ENCODE data around the gene HIVEP2.

DNA sequence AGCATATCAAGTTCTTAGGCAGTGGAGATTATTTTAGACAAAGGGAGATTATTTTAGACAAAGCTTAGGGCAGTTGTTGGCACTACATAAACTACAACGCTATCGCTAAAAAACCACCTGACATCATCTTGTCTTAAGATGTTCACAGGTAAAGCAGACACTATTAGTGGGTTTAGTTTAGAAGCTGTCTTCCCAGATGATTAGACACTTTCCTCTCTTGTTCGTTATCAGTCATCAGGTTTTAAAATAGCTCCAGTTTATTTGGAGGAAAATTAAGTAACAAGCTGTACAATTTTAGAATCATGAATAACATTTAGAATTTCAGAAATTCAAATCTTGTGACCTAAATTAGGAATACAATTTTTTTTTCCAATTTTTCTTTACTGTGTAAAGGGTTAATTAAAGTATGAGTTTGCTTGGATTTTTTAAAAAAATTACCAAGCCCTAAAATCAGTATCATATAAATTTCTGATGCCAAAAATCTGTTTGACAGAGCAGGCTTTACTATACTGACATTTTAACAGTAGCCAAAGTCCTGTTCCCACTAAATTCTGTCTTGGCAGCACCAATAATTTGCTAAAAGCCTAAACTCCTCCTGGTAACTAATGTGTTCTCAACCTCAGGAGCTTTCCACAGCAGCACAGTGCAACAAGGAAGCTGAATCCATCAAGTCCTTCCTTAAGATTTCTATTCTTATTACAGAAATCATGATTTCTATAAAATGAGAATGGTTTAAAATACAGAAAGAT lies 109.0 kb downstream of the HIVEP2 start:
- TF ChIP-seq EHF (CRISPR knock-in tag; IDR thresholded peaks at IDR 0.05) (no peak), ZFP36 (IDR thresholded peaks at IDR 0.05; ENCODE audit: borderline replicate concordance, partially characterized antibody) (no peak), POLR2A (IDR thresholded peaks at IDR 0.05; ENCODE audit: low read length) (no peak), TP53 (CRISPR knock-in tag; IDR thresholded peaks at IDR 0.05) (no peak), CEBPB (IDR thresholded peaks at IDR 0.05) (no peak), CBX2 (IDR thresholded peaks at IDR 0.05; ENCODE audit: borderline replicate concordance, low read depth) (no peak), SREBF2 (IDR thresholded peaks at IDR 0.05) (no peak)
- TF ChIP-seq, protein P1, sequence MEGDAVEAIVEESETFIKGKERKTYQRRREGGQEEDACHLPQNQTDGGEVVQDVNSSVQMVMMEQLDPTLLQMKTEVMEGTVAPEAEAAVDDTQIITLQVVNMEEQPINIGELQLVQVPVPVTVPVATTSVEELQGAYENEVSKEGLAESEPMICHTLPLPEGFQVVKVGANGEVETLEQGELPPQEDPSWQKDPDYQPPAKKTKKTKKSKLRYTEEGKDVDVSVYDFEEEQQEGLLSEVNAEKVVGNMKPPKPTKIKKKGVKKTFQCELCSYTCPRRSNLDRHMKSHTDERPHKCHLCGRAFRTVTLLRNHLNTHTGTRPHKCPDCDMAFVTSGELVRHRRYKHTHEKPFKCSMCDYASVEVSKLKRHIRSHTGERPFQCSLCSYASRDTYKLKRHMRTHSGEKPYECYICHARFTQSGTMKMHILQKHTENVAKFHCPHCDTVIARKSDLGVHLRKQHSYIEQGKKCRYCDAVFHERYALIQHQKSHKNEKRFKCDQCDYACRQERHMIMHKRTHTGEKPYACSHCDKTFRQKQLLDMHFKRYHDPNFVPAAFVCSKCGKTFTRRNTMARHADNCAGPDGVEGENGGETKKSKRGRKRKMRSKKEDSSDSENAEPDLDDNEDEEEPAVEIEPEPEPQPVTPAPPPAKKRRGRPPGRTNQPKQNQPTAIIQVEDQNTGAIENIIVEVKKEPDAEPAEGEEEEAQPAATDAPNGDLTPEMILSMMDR (IDR thresholded peaks at IDR 0.05): no peak
- TF ChIP-seq, protein P2, sequence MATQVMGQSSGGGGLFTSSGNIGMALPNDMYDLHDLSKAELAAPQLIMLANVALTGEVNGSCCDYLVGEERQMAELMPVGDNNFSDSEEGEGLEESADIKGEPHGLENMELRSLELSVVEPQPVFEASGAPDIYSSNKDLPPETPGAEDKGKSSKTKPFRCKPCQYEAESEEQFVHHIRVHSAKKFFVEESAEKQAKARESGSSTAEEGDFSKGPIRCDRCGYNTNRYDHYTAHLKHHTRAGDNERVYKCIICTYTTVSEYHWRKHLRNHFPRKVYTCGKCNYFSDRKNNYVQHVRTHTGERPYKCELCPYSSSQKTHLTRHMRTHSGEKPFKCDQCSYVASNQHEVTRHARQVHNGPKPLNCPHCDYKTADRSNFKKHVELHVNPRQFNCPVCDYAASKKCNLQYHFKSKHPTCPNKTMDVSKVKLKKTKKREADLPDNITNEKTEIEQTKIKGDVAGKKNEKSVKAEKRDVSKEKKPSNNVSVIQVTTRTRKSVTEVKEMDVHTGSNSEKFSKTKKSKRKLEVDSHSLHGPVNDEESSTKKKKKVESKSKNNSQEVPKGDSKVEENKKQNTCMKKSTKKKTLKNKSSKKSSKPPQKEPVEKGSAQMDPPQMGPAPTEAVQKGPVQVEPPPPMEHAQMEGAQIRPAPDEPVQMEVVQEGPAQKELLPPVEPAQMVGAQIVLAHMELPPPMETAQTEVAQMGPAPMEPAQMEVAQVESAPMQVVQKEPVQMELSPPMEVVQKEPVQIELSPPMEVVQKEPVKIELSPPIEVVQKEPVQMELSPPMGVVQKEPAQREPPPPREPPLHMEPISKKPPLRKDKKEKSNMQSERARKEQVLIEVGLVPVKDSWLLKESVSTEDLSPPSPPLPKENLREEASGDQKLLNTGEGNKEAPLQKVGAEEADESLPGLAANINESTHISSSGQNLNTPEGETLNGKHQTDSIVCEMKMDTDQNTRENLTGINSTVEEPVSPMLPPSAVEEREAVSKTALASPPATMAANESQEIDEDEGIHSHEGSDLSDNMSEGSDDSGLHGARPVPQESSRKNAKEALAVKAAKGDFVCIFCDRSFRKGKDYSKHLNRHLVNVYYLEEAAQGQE (IDR thresholded peaks at IDR 0.05): no peak
- TF ChIP-seq, protein P3, sequence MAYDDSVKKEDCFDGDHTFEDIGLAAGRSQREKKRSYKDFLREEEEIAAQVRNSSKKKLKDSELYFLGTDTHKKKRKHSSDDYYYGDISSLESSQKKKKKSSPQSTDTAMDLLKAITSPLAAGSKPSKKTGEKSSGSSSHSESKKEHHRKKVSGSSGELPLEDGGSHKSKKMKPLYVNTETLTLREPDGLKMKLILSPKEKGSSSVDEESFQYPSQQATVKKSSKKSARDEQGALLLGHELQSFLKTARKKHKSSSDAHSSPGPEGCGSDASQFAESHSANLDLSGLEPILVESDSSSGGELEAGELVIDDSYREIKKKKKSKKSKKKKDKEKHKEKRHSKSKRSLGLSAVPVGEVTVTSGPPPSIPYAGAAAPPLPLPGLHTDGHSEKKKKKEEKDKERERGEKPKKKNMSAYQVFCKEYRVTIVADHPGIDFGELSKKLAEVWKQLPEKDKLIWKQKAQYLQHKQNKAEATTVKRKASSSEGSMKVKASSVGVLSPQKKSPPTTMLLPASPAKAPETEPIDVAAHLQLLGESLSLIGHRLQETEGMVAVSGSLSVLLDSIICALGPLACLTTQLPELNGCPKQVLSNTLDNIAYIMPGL (CRISPR knock-in tag; IDR thresholded peaks at IDR 0.05; ENCODE audit: borderline replicate concordance): no peak
- TF ChIP-seq, protein P4, sequence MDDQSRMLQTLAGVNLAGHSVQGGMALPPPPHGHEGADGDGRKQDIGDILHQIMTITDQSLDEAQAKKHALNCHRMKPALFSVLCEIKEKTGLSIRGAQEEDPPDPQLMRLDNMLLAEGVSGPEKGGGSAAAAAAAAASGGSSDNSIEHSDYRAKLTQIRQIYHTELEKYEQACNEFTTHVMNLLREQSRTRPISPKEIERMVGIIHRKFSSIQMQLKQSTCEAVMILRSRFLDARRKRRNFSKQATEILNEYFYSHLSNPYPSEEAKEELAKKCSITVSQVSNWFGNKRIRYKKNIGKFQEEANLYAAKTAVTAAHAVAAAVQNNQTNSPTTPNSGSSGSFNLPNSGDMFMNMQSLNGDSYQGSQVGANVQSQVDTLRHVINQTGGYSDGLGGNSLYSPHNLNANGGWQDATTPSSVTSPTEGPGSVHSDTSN (IDR thresholded peaks at IDR 0.05): no peak
